SIG-M5 (cell line): Measurements from ENCODE around the gene TMUB2.

Experiments
- DNase-seq: peaks from one replicate; lab custom pipeline; 2025; lab: John Stamatoyannopoulos, UW

TMUB2 gene

DNA sequence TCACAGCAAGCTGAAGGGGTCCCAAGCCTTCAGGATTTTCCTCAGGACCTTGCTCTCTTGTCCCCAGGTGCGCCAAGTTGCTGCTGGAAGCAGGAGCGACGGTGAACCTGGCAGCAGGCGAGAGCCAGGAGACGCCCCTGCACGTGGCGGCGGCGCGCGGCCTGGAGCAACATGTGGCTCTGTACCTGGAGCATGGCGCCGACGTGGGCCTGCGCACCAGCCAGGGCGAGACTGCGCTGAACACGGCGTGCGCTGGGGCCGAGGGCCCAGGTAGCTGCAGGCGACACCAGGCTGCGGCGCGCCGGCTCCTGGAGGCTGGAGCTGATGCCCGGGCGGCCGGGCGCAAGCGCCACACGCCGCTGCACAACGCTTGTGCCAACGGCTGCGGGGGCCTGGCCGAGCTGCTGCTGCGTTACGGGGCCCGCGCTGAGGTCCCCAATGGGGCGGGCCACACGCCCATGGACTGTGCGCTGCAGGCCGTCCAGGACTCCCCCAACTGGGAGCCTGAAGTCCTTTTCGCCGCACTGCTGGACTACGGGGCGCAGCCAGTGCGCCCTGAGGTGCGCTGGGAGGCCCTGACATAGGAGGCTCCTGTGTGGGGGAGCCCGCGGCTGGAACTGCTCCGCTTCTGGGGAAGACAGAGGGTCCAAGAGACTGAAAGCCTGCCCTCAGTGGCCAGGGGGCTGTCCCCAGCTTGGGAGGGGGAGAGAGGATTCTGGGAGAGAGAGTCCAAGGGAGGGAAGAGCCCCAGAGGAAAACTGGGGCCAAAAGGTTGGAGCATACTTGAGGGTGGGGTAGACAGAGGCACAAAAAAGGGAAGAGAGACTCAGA, 9.9 kb upstream of the TMUB2 start:
- DNase-seq: no peak

DNA sequence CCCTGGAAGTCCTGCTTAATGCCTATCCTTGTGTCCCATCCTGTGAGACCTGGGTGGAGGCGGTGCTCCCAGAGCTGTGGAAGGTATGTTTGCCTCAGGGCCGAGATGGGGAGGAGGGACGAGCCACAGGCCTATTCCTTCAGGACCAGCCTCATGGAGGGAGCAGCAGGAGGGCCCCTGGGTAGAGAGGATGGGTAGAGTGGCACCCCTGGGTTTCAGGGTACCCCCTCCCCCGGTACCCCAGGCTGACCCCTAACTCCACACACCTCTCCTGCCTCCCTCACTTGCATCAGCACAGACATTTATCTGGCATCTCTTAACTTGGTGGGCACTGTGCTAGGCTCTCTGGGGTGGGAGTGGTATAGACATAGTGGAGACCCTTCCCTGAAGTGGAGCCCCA, 9.1 kb upstream of the TMUB2 start:
- no peak for DNase-seq

DNA sequence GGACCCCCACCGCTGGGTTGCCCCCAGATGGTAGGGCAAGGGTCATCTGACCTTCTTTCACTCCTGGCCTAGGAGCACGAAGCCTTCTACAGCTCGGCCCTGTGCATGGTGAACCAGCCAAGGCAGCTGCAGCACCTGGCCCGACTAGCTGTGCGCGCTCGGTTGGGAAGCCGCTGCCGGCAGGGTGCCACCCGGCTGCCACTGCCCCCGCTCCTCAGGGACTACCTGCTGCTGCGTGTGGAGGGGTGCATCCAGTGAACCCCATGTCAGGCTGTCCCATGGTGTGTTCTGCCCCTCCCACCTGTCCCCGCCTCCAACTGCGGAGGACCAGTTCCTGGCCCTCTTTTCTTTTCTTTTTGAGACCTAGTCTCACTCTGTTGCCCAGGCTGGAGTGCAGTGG, 8.6 kb upstream of the TMUB2 start:
- DNase-seq: no peak

- DNase-seq: no peak
These were observed 3.7 kb upstream of the TMUB2 start for GRCh38 chr17:44183024-44183423.

GRCh38 chr17:44184212-44184810, 2.5 kb upstream of the TMUB2 start:
- no peak for DNase-seq

DNA sequence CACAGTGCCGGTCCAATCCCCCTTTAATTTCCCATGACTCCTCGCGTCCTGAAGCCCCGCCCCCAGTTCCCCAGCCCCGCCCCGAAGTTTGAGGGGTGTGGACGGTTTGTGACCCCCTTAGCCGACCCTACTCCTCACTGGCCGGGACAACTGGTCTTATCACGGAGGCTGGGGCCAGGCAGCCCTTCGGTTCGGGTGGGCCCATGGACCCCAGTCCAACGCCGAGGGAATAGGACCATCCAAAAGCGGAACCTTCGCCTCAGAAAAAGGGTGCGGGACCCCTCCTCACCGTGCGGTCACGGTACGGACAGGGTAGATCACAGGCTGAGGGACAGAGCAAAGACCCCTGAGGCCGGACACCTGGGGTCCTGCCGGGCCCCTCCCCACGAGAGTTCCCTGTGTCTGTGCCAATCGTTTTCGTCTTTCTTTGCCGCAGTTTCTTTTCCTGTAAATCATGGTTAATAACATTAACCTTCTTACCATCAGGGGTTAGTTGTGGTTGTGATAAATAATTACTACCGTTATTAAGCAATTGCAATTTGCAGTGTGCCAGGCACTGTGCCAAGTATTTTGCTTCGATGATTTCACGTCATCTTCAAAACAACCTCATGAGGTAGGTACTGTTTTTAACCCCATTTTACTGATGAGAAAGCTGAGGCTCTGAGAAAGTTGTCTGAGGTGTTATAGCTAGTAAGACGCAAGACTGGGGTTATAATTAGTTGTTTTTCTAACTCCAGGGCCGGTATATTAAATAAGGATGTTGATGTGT, 543 bp downstream of the TMUB2 start:
- no peak for DNase-seq

DNA sequence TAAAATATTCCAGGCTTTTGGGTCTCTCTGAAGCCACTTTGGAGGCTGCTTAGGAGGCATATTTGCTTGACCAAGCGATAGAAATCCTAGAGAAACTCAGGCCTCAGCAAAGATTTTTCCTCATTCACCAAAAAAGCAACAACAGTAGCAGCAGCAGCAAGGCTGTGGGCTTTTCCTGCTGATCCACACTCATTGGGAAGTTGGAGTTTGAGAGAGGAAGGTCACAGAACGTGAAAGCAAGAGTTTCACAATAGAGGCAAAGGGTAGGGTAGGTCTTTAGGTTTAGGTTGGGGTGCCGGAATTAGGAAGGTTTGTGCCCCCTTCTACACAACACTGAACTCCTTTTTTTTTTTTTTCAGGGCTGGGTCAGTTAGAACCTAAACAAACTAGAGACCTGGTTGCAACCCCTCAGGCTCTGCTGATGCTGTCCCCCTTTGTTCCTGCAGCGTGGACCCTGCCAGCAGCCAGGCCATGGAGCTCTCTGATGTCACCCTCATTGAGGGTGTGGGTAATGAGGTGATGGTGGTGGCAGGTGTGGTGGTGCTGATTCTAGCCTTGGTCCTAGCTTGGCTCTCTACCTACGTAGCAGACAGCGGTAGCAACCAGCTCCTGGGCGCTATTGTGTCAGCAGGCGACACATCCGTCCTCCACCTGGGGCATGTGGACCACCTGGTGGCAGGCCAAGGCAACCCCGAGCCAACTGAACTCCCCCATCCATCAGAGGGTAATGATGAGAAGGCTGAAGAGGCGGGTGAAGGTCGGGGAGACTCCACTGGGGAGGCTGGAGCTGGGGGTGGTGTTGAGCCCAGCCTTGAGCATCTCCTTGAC, 2.0 kb downstream of the TMUB2 start:
- no peak for DNase-seq

DNA sequence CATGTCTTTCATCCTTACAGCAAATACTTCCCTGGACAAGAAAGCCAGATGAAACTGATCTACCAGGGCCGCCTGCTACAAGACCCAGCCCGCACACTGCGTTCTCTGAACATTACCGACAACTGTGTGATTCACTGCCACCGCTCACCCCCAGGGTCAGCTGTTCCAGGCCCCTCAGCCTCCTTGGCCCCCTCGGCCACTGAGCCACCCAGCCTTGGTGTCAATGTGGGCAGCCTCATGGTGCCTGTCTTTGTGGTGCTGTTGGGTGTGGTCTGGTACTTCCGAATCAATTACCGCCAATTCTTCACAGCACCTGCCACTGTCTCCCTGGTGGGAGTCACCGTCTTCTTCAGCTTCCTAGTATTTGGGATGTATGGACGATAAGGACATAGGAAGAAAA, 3.7 kb downstream of the TMUB2 start:
- no peak for DNase-seq

DNA sequence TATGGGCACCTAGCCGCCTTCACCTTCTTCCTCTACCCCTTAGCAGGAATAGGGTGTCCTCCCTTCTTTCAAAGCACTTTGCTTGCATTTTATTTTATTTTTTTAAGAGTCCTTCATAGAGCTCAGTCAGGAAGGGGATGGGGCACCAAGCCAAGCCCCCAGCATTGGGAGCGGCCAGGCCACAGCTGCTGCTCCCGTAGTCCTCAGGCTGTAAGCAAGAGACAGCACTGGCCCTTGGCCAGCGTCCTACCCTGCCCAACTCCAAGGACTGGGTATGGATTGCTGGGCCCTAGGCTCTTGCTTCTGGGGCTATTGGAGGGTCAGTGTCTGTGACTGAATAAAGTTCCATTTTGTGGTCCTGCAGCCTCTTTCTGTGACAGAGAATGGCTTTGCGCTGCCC, 4.6 kb downstream of the TMUB2 start:
- no peak for DNase-seq

DNA sequence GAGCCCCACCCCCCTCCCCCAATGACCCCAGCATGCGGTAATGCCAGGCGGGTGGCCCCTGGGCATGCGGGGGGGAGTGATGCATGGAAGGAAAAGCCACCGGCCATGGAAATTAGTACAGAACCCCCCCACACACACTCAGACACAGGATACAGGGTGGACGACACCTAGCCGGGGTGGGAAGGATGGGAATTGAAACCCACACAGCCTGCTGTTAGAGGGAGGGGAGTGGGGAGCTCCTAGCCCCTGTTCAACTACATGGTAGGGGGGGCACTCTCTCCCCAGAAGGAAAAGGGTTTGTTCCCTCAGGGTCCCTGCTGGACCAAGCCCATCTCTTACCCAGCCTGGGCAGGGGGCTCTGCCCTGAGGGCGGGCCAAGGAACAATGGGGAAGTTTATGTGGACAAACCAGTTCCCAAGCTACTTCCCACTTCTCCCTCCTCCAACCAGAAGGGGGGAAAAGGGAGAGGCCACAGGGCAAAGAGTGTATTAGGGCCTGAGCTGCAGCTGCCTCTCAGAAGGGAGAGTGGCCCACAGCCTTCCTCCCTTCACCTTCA, 5.2 kb downstream of the TMUB2 start:
- no peak for DNase-seq

GRCh38 chr17:44192750-44193149, 6.0 kb downstream of the TMUB2 start:
- no peak for DNase-seq

DNA sequence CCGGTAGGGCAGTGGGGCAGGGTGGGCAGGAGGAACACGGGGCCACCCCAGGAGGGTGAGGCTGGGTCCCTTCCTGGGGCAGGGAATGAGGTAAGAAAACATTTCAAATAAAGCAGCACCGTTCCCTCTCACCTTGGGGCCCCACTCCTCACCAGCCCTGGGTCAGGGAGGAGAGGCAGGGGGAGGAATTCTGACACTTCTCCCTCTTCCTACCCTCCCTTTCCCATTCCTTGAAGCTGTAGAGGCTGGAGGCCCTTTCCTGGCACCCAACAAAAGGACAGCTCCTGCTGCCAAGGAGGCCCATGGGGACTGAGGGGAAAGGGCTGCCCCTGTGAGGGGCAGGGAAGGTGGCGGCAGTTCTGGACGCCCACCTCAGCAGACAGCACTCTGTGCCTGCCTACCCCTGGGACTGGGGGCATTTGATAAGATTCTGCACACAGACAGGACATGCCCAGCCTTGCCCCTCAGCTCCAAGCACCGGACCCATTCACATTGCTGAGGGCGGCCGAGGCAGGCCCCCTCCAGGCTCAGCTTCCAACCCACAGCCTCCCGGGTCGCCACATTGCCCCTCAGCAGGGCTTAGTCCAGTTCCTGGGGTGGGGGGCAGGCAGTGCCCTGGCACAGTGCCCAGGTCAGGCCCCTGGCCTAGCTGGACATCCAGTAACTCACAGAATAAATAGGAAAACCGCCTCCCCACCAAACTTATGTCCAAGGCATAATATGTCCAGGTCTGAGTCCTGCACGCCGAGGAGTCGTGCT, 6.7 kb downstream of the TMUB2 start:
- no peak for DNase-seq

GRCh38 chr17:44197107-44197506, 10.3 kb downstream of the TMUB2 start:
- no peak for DNase-seq

GRCh38 chr17:44197980-44198720, 11.4 kb downstream of the TMUB2 start:
- peak; percentile 57 for DNase-seq

DNA sequence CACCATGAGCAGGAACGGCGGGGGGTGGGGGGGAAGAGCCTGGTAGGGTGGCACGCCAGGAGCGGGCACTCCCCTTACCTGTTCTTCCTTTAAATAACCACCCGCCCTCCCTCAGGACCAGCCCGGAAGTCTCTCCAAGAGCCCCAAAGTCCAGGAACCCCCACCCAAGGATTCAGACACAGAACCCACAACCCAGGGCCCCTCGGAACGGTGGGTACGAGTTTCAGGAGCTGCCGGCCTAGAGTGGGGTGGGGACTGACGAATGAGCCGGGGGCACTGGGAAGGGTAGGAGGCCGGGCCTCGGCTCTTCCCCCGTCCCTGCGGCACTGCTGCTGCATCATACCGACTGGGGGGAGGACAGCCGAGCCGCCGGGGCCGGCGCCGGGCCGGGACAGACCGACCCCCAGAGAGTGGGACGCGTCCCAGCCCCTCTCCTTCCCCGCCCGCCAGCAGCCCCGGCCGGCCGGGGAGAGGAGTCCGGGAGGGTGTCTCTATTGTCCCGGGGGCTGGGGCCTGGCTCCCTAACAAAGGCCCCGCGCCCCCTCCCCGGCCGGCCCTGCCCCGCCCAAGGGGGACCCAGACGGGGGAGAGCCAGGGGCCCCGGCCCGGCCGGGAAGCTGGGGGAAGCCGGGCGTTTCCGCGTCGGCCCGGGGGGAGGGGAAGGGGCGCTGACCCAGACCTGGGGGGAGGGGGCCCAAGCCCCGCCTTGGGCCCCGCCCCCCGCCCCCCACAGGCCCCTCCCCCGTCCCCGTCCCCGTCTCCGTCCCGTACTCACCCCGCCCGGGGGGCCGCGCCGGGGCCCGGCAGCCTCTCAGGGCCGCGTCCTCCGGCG, 12.2 kb downstream of the TMUB2 start:
- DNase-seq: no peak

GRCh38 chr17:44199553-44200477, 13.0 kb downstream of the TMUB2 start, which contains the start of gene ATXN7L3:
ATXN7L3 (minus strand) TSS chr17:44199884; CDS start chr17:44198070, 1,814 bp downstream.
- peak; percentile 84 for DNase-seq

DNA sequence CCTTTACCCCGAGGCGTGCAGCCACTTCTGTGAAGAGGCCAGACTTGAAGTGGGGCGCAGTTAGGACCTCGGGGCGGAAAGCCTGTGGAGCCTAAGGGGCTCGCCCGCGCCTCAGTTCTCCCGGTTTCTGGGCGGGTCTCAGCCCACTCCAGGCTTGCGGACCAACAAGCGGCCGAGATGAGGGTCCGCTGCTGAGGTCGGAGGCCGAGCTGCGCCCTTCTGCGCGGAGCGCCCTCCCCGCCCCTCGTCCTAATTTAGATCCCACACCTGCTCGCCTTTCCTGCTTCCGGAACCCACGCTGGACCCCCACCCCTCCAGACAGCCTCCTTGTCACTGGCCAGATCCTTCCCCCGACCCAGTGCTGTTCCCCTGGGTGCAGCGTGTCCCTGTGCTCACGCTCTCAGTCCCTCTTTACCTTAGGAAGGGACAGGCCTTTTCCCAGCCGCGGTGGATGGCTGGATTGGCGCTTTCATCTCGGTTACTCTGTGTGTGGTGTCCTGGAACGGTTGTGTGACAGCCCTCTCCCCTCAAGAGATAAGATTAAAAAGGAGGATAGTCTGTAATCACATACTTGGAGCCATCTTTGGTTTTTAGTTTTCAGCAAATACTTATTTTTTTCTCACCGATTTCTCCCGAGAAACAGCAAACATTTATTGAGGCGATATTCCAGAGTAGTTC, 13.8 kb downstream of the TMUB2 start:
- no peak for DNase-seq

DNA sequence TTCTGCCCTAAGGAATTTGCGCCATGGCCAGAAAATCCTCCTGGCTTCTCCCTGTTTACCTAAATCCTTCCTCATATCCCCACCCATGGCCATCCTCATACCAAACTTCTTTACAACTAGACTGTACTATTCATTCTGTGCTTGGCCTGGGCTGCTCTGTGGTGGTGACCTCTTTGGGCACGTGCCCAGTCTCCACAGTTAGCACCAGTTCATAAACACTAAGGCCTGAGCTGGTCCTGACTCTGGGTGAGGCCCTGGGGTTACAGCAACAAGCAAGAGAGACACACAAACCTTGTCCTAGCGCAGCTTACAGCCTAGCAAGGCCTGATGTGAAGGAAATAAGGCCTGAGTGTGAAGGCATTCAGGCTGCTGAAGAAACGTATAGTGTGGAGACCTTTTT, 16.0 kb downstream of the TMUB2 start:
- no peak for DNase-seq
